ENCODE data around the gene POLH. TPM values are rescaled to one million over a fixed set of nuclear protein-coding genes. Genes with fewer than 3 reads are reported as not detected.

POLH gene
- total and polyA plus RNA-seq, 9 of the 15 experiments (the other 6 are each of a cell fraction or from before 2014, with no cell fraction given): 5.8 to 31.6 (median 20.6) TPM

DNA sequence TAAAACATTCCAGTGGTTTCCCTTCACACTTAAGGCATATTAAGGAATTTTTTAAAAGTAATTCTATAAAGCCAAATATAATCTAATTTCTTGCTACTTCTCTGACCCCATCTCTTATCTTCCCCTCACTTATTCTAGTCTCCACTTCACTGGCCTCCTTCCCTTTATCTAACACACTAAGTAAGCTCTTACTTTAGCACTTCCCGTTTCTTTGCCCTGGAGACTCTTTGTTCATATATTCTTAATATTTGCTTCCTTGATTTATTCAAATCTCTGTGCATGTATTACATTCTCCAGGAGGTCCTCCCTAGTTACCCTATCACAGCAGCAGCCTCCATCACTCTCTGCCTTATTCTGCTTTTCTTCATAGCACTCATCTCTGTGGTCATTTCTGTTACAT is 32.8 kb downstream of the POLH start (continued):
- TF ChIP-seq, protein P1, sequence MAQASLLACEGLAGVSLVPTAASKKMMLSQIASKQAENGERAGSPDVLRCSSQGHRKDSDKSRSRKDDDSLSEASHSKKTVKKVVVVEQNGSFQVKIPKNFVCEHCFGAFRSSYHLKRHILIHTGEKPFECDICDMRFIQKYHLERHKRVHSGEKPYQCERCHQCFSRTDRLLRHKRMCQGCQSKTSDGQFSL (CRISPR knock-in tag; IDR thresholded peaks at IDR 0.05): no peak
- TF ChIP-seq, protein P1 (tag; IDR thresholded peaks at IDR 0.05): no peak
- TF ChIP-seq, protein P2, sequence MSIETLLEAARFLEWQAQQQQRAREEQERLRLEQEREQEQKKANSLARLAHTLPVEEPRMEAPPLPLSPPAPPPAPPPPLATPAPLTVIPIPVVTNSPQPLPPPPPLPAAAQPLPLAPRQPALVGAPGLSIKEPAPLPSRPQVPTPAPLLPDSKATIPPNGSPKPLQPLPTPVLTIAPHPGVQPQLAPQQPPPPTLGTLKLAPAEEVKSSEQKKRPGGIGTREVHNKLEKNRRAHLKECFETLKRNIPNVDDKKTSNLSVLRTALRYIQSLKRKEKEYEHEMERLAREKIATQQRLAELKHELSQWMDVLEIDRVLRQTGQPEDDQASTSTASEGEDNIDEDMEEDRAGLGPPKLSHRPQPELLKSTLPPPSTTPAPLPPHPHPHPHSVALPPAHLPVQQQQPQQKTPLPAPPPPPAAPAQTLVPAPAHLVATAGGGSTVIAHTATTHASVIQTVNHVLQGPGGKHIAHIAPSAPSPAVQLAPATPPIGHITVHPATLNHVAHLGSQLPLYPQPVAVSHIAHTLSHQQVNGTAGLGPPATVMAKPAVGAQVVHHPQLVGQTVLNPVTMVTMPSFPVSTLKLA (conservative IDR thresholded peaks at IDR 0.05): no peak
- TF ChIP-seq MTA1 (IDR thresholded peaks at IDR 0.05; ENCODE audit: borderline replicate concordance) (no peak), POLR2B (IDR thresholded peaks at IDR 0.05; ENCODE audit: low read depth, partially characterized antibody) (no peak), SRSF9 (IDR thresholded peaks at IDR 0.05; ENCODE audit: borderline replicate concordance, low read depth, low read length) (no peak), ZNF133 (CRISPR knock-in tag; IDR thresholded peaks at IDR 0.05) (no peak), KDM1A (IDR thresholded peaks at IDR 0.05) (no peak), E2F3 (CRISPR knock-in tag; IDR thresholded peaks at IDR 0.05) (no peak), FOXJ3 (CRISPR knock-in tag; IDR thresholded peaks at IDR 0.05) (no peak), LEF1 (IDR thresholded peaks at IDR 0.05) (0 out of 2 replicates have a peak, but pooled peaks have one; percentile 32), NCOR1 (IDR thresholded peaks at IDR 0.05) (no peak), ARID1B (IDR thresholded peaks at IDR 0.05) (peak; percentile 55), ZBED1 (IDR thresholded peaks at IDR 0.05) (no peak), RBBP5 (IDR thresholded peaks at IDR 0.05; ENCODE audit: borderline replicate concordance, insufficient read depth, low read length, poor library complexity, severe bottlenecking) (no peak), KLF10 (CRISPR knock-in tag; IDR thresholded peaks at IDR 0.05) (no peak), EP300 (IDR thresholded peaks at IDR 0.05; ENCODE audit: low read length) (no peak), DPF2 (IDR thresholded peaks at IDR 0.05) (peak; percentile 24; the same call in 1 of the 2 replicates), MTA2 (IDR thresholded peaks at IDR 0.05; ENCODE audit: low read depth) (0 out of 2 replicates have a peak, but pooled peaks have one; percentile 25), RAD51 (IDR thresholded peaks at IDR 0.05; ENCODE audit: borderline replicate concordance, low read depth) (no peak), PML (IDR thresholded peaks at IDR 0.05; ENCODE audit: low read length) (0 out of 2 replicates have a peak, but pooled peaks have one; percentile 14), CBFA2T3 (IDR thresholded peaks at IDR 0.05) (no peak), FOXK2 (conservative IDR thresholded peaks at IDR 0.05 in 1 of 2, IDR thresholded peaks at IDR 0.05 in 1 of 2; ENCODE audit: low read depth in 2 of 2) (0 out of 4 replicates have a peak, but pooled peaks of 1 of the 2 experiments have one; percentile 19), LARP7 (IDR thresholded peaks at IDR 0.05) (no peak), BRD9 (IDR thresholded peaks at IDR 0.05; ENCODE audit: low read depth, partially characterized antibody) (no peak), FOXJ2 (tag; IDR thresholded peaks at IDR 0.05) (no peak), KDM4B (IDR thresholded peaks at IDR 0.05; ENCODE audit: borderline replicate concordance in 2 of 2, low read depth in 1 of 2) (no peak), TAL1 (IDR thresholded peaks at IDR 0.05) (no peak)
- TF ChIP-seq, protein P3, sequence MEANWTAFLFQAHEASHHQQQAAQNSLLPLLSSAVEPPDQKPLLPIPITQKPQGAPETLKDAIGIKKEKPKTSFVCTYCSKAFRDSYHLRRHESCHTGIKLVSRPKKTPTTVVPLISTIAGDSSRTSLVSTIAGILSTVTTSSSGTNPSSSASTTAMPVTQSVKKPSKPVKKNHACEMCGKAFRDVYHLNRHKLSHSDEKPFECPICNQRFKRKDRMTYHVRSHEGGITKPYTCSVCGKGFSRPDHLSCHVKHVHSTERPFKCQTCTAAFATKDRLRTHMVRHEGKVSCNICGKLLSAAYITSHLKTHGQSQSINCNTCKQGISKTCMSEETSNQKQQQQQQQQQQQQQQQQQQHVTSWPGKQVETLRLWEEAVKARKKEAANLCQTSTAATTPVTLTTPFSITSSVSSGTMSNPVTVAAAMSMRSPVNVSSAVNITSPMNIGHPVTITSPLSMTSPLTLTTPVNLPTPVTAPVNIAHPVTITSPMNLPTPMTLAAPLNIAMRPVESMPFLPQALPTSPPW (CRISPR knock-in tag; IDR thresholded peaks at IDR 0.05): no peak
